Cardiac fibroblast (primary cell): ENCODE data around the gene SELPLG.

Source experiments
- DNase-seq, 2 donors: peaks; one replicate each; pipeline versions ENCODE4 v3.0.0 to v3.0.0-alpha.2; 2010; ENCODE audit warnings: low read depth in 2 of 2
- H3K4me3 ChIP-seq, 2 donors: replicated peaks in 1 of 2; 1 replicate in 1 of 2; 2 replicates in 1 of 2; pipeline ENCODE4 v1.5.1; 2011; ENCODE audit warnings: low read depth in 2 of 2, low read length in 2 of 2, mild to moderate bottlenecking in 2 of 2, moderate library complexity in 1 of 2
- CTCF ChIP-seq: IDR thresholded peaks from one replicate; pipeline ENCODE4 v1.5.1; 2011; ENCODE audit warnings: low read depth, mild to moderate bottlenecking, low read length, inconsistent platforms

The SELPLG gene

GRCh38 chr12:108633534-108634248 is at the start of gene SELPLG:
Gene SELPLG (minus strand): TSS chr12:108633894. CDS start chr12:108624307, 9,587 bp downstream.
- TF ChIP-seq CTCF = no peak
- DNase-seq = no peak
- no peak within 1 kb of the TSS for H3K4me3 ChIP-seq

GRCh38 chr12:108681317-108681716 is 47.6 kb upstream of the SELPLG start:
- no peak overlapping the region for H3K4me3 ChIP-seq
- no peak for DNase-seq
- no peak for TF ChIP-seq CTCF

GRCh38 chr12:108679106-108679681 is 45.5 kb upstream of the SELPLG start:
- TF ChIP-seq CTCF = no peak
- no peak for DNase-seq
- H3K4me3 ChIP-seq = no peak overlapping the region

GRCh38 chr12:108678104-108678730 is 44.5 kb upstream of the SELPLG start:
- TF ChIP-seq CTCF = no peak
- DNase-seq = no peak
- no peak overlapping the region for H3K4me3 ChIP-seq

- DNase-seq = peak in 1 of 2 donors; percentile 32
- TF ChIP-seq CTCF = no peak
- H3K4me3 ChIP-seq = no peak overlapping the region
Observed at GRCh38 chr12:108677381-108677780, 43.7 kb upstream of the SELPLG start.

GRCh38 chr12:108676707-108677106 is 43.0 kb upstream of the SELPLG start:
- no peak for TF ChIP-seq CTCF
- H3K4me3 ChIP-seq = no peak overlapping the region
- DNase-seq = no peak
